Measurements from ENCODE around the gene POLRMT. TPM values are rescaled to one million over a fixed set of nuclear protein-coding genes. Genes with fewer than 3 reads are reported as not detected.

The POLRMT gene
- total and polyA plus RNA-seq, 2 experiments from 2014 or later: 98.0 to 148 TPM

DNA sequence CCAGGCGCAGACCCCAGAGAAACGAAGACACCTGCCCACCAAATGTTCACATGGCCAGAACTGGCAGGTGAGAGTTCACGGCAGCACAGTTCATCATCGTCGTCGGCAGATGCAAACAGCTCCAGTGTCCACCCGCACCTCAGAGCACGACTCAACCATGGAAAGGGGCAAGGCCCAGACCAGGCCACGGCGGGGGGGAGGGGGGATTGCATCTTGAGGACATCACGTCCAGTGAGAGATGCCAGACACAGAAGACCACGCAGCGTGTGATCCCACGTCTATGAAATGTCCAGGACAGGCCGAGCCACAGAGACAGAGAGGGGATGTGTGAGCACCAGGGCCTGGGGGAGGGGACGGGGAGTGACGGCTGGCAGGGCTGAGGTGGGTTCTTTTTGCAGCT, 22.4 kb upstream of the POLRMT start (continued):
- TF ChIP-seq, protein P1, sequence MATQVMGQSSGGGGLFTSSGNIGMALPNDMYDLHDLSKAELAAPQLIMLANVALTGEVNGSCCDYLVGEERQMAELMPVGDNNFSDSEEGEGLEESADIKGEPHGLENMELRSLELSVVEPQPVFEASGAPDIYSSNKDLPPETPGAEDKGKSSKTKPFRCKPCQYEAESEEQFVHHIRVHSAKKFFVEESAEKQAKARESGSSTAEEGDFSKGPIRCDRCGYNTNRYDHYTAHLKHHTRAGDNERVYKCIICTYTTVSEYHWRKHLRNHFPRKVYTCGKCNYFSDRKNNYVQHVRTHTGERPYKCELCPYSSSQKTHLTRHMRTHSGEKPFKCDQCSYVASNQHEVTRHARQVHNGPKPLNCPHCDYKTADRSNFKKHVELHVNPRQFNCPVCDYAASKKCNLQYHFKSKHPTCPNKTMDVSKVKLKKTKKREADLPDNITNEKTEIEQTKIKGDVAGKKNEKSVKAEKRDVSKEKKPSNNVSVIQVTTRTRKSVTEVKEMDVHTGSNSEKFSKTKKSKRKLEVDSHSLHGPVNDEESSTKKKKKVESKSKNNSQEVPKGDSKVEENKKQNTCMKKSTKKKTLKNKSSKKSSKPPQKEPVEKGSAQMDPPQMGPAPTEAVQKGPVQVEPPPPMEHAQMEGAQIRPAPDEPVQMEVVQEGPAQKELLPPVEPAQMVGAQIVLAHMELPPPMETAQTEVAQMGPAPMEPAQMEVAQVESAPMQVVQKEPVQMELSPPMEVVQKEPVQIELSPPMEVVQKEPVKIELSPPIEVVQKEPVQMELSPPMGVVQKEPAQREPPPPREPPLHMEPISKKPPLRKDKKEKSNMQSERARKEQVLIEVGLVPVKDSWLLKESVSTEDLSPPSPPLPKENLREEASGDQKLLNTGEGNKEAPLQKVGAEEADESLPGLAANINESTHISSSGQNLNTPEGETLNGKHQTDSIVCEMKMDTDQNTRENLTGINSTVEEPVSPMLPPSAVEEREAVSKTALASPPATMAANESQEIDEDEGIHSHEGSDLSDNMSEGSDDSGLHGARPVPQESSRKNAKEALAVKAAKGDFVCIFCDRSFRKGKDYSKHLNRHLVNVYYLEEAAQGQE (IDR thresholded peaks at IDR 0.05; ENCODE audit: unreplicated experiment): no peak
- TF ChIP-seq ZNF114 (CRISPR knock-in tag; IDR thresholded peaks at IDR 0.05): no peak
- TF ChIP-seq CREB1 (CRISPR knock-in tag; IDR thresholded peaks at IDR 0.05; ENCODE audit: low read depth): no peak

DNA sequence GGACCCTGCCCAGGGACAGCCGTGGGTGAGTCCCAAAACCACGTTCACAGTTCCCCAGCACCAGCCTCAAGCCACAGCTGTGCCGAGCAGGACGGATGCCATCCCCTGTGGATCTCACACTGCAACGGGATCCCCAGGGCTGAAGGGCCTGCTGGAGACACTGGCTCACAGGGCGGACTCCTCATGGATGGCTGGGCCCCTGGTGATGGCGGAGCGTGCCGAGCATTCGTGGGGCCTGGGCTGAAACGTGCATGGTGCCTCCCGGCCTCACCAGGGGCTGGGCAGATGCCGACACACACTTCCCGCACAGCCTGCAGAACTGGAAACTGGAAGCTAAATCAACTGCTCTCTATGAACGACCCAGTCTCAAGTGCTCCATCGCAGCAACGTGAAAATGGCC, 20.1 kb upstream of the POLRMT start:
- Histone ChIP-seq H3K79me2 (replicated peaks; ENCODE audit: insufficient read depth) (peaks cover 63% of the 10 kb centered on the region), H4K20me1 (replicated peaks; ENCODE audit: insufficient read depth) (peaks cover 27% of the 10 kb centered on the region), H2AFZ (no peak overlapping the region), H3K9me2 (ENCODE audit: insufficient read depth) (no peaks in the 10 kb centered on the region), H3K4me1 (ENCODE audit: insufficient read depth) (no peaks in the 10 kb centered on the region), H3F3A (replicated peaks; ENCODE audit: low read depth) (peaks cover 3% of the 10 kb centered on the region; the same call in 1 of the 2 replicates), H3K4me3 (no peak overlapping the region), H3K36me3 (ENCODE audit: insufficient read depth) (no peaks in the 10 kb centered on the region), H3K4me2 (no peak overlapping the region), H3K27me3 (ENCODE audit: insufficient read depth) (no peaks in the 10 kb centered on the region), H3K27ac (ENCODE audit: low read depth) (no peak overlapping the region)
- Mint-ChIP-seq H3K4me3 (no peak overlapping the region), H3K27me3 (ENCODE audit: insufficient read depth, low read depth, poor library complexity) (peaks cover 8% of the 10 kb centered on the region), H3K36me3 (ENCODE audit: low read depth) (peaks cover 25% of the 10 kb centered on the region), H3K4me1 (no peaks in the 10 kb centered on the region; the same call in 2 of the 3 replicates), H3K27ac (no peak overlapping the region), H3K9me3 (no peaks in the 10 kb centered on the region)
- DNase-seq (ENCODE audit: low spot score) (no peak), ATAC-seq (no peak)
- TF ChIP-seq, protein P2, sequence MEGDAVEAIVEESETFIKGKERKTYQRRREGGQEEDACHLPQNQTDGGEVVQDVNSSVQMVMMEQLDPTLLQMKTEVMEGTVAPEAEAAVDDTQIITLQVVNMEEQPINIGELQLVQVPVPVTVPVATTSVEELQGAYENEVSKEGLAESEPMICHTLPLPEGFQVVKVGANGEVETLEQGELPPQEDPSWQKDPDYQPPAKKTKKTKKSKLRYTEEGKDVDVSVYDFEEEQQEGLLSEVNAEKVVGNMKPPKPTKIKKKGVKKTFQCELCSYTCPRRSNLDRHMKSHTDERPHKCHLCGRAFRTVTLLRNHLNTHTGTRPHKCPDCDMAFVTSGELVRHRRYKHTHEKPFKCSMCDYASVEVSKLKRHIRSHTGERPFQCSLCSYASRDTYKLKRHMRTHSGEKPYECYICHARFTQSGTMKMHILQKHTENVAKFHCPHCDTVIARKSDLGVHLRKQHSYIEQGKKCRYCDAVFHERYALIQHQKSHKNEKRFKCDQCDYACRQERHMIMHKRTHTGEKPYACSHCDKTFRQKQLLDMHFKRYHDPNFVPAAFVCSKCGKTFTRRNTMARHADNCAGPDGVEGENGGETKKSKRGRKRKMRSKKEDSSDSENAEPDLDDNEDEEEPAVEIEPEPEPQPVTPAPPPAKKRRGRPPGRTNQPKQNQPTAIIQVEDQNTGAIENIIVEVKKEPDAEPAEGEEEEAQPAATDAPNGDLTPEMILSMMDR (conservative IDR thresholded peaks at IDR 0.05; ENCODE audit: low read depth in 2 of 2): no peak
- TF ChIP-seq NANOG (IDR thresholded peaks at IDR 0.05; ENCODE audit: borderline replicate concordance) (no peak), ZNF331 (CRISPR knock-in tag; IDR thresholded peaks at IDR 0.05; ENCODE audit: low read depth) (no peak), EZH2phosphoT487 (IDR thresholded peaks at IDR 0.05; ENCODE audit: unreplicated experiment) (no peak), CREB1 (CRISPR knock-in tag; IDR thresholded peaks at IDR 0.05; ENCODE audit: low read depth) (no peak)
- TF ChIP-seq, protein P3, sequence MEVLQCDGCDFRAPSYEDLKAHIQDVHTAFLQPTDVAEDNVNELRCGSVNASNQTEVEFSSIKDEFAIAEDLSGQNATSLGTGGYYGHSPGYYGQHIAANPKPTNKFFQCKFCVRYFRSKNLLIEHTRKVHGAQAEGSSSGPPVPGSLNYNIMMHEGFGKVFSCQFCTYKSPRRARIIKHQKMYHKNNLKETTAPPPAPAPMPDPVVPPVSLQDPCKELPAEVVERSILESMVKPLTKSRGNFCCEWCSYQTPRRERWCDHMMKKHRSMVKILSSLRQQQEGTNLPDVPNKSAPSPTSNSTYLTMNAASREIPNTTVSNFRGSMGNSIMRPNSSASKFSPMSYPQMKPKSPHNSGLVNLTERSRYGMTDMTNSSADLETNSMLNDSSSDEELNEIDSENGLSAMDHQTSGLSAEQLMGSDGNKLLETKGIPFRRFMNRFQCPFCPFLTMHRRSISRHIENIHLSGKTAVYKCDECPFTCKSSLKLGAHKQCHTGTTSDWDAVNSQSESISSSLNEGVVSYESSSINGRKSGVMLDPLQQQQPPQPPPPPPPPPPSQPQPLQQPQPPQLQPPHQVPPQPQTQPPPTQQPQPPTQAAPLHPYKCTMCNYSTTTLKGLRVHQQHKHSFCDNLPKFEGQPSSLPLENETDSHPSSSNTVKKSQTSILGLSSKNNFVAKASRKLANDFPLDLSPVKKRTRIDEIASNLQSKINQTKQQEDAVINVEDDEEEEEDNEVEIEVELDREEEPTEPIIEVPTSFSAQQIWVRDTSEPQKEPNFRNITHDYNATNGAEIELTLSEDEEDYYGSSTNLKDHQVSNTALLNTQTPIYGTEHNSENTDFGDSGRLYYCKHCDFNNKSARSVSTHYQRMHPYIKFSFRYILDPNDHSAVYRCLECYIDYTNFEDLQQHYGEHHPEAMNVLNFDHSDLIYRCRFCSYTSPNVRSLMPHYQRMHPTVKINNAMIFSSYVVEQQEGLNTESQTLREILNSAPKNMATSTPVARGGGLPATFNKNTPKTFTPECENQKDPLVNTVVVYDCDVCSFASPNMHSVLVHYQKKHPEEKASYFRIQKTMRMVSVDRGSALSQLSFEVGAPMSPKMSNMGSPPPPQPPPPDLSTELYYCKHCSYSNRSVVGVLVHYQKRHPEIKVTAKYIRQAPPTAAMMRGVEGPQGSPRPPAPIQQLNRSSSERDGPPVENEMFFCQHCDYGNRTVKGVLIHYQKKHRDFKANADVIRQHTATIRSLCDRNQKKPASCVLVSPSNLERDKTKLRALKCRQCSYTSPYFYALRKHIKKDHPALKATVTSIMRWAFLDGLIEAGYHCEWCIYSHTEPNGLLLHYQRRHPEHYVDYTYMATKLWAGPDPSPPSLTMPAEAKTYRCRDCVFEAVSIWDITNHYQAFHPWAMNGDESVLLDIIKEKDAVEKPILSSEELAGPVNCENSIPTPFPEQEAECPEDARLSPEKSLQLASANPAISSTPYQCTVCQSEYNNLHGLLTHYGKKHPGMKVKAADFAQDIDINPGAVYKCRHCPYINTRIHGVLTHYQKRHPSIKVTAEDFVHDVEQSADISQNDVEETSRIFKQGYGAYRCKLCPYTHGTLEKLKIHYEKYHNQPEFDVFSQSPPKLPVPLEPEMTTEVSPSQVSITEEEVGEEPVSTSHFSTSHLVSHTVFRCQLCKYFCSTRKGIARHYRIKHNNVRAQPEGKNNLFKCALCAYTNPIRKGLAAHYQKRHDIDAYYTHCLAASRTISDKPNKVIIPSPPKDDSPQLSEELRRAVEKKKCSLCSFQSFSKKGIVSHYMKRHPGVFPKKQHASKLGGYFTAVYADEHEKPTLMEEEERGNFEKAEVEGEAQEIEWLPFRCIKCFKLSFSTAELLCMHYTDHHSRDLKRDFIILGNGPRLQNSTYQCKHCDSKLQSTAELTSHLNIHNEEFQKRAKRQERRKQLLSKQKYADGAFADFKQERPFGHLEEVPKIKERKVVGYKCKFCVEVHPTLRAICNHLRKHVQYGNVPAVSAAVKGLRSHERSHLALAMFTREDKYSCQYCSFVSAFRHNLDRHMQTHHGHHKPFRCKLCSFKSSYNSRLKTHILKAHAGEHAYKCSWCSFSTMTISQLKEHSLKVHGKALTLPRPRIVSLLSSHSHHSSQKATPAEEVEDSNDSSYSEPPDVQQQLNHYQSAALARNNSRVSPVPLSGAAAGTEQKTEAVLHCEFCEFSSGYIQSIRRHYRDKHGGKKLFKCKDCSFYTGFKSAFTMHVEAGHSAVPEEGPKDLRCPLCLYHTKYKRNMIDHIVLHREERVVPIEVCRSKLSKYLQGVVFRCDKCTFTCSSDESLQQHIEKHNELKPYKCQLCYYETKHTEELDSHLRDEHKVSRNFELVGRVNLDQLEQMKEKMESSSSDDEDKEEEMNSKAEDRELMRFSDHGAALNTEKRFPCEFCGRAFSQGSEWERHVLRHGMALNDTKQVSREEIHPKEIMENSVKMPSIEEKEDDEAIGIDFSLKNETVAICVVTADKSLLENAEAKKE (CRISPR knock-in tag; IDR thresholded peaks at IDR 0.05): no peak
- TF ChIP-seq, protein P4, sequence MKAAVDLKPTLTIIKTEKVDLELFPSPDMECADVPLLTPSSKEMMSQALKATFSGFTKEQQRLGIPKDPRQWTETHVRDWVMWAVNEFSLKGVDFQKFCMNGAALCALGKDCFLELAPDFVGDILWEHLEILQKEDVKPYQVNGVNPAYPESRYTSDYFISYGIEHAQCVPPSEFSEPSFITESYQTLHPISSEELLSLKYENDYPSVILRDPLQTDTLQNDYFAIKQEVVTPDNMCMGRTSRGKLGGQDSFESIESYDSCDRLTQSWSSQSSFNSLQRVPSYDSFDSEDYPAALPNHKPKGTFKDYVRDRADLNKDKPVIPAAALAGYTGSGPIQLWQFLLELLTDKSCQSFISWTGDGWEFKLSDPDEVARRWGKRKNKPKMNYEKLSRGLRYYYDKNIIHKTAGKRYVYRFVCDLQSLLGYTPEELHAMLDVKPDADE (IDR thresholded peaks at IDR 0.05): no peak
